Glutamatergic neuron (in vitro differentiated cells): ENCODE results near the gene ANKRD28. TPM values are rescaled to one million over a fixed set of nuclear protein-coding genes. Genes with fewer than 3 reads are reported as not detected.

Source experiments
- DNase-seq: peaks from one replicate; pipeline ENCODE4 v3.0.0; 2022
- H3K27ac Mint-ChIP-seq: one replicate; pipeline ENCODE4 v1.8.0; 2020; ENCODE audit warnings: mild to moderate bottlenecking, mixed read lengths, inconsistent platforms; ENCODE audit not compliant: unreplicated experiment
- H3K27me3 Mint-ChIP-seq: one replicate; pipeline ENCODE4 v1.8.0; 2020; ENCODE audit warnings: mild to moderate bottlenecking, moderate library complexity, mixed read lengths, inconsistent platforms; ENCODE audit not compliant: unreplicated experiment
- H3K36me3 Mint-ChIP-seq: one replicate; pipeline ENCODE4 v1.8.0; 2020; ENCODE audit warnings: mild to moderate bottlenecking, mixed read lengths, inconsistent platforms; ENCODE audit not compliant: unreplicated experiment
- H3K4me1 Mint-ChIP-seq: one replicate; pipeline ENCODE4 v1.8.0; 2020; ENCODE audit warnings: mild to moderate bottlenecking, low read depth, mixed read lengths, inconsistent platforms; ENCODE audit not compliant: unreplicated experiment
- H3K4me3 Mint-ChIP-seq: one replicate; pipeline ENCODE4 v1.8.0; 2020; ENCODE audit warnings: mild to moderate bottlenecking, mixed read lengths, inconsistent platforms; ENCODE audit not compliant: unreplicated experiment
- H3K9me3 Mint-ChIP-seq: one replicate; pipeline ENCODE4 v1.8.0; 2020; ENCODE audit warnings: mild to moderate bottlenecking, moderate library complexity, mixed read lengths, inconsistent platforms; ENCODE audit not compliant: unreplicated experiment
- CTCF ChIP-seq: fragments of 200-600 bp; sonication (generic); IDR thresholded peaks from one replicate; pipeline ENCODE4 v1.5.0; 2021; ENCODE audit not compliant: partially characterized antibody, unreplicated experiment
- total RNA-seq: library from RNA; stranded (reverse); fragmentation: NEBNext Ultra II Directional; extraction: Animal tissue kit (Norgen Biotek cat#: 25700); gene quantifications from one replicate; pipeline ENCODE4 v1.2.1, GENCODE V29; 2021; ENCODE audit not compliant: unreplicated experiment

ANKRD28 gene
- total RNA-seq, 1 donor from 2014 or later, result 84.3 TPM

GRCh38 chr3:15728766-15729165 lies 69.0 kb downstream of the ANKRD28 start:
- Mint-ChIP-seq H3K9me3 (no peaks in the 10 kb centered on the region), H3K4me1 (peaks cover 5% of the 10 kb centered on the region), H3K27me3 (no peaks in the 10 kb centered on the region), H3K4me3 (no peak overlapping the region), H3K36me3 (no peaks in the 10 kb centered on the region), H3K27ac (no peak overlapping the region)
- DNase-seq, result no peak
- TF ChIP-seq CTCF, result no peak

GRCh38 chr3:15726881-15727280 lies 70.9 kb downstream of the ANKRD28 start:
- H3K4me3 Mint-ChIP-seq, result no peak overlapping the region
- H3K9me3 Mint-ChIP-seq, result no peaks in the 10 kb centered on the region
- no peaks in the 10 kb centered on the region for H3K36me3 Mint-ChIP-seq
- H3K27ac Mint-ChIP-seq, result no peak overlapping the region
- no peak for DNase-seq
- TF ChIP-seq CTCF, result no peak
- H3K27me3 Mint-ChIP-seq, result no peaks in the 10 kb centered on the region
- H3K4me1 Mint-ChIP-seq, result no peaks in the 10 kb centered on the region

- Mint-ChIP-seq H3K9me3 (no peaks in the 10 kb centered on the region), H3K27ac (no peak overlapping the region), H3K36me3 (no peaks in the 10 kb centered on the region), H3K4me3 (no peak overlapping the region), H3K27me3 (no peaks in the 10 kb centered on the region), H3K4me1 (no peaks in the 10 kb centered on the region)
- no peak for TF ChIP-seq CTCF
- DNase-seq, result no peak
Measured at GRCh38 chr3:15726043-15726442, 71.7 kb downstream of the ANKRD28 start.

GRCh38 chr3:15724446-15724845 lies 73.3 kb downstream of the ANKRD28 start:
- no peaks in the 10 kb centered on the region for H3K36me3 Mint-ChIP-seq

GRCh38 chr3:15723624-15723884 lies 74.2 kb downstream of the ANKRD28 start:
- Mint-ChIP-seq H3K36me3 (no peaks in the 10 kb centered on the region), H3K27me3 (no peaks in the 10 kb centered on the region), H3K4me1 (no peaks in the 10 kb centered on the region), H3K4me3 (no peak overlapping the region), H3K27ac (no peak overlapping the region), H3K9me3 (no peaks in the 10 kb centered on the region)
- DNase-seq, result no peak
- TF ChIP-seq CTCF, result no peak

More at GRCh38 chr3:15724446-15724845, 73.3 kb downstream of the ANKRD28 start:
- no peak overlapping the region for H3K4me3 Mint-ChIP-seq
- H3K27me3 Mint-ChIP-seq, result no peaks in the 10 kb centered on the region
- DNase-seq, result no peak
- H3K9me3 Mint-ChIP-seq, result no peaks in the 10 kb centered on the region
- TF ChIP-seq CTCF, result no peak
- no peak overlapping the region for H3K27ac Mint-ChIP-seq
- no peaks in the 10 kb centered on the region for H3K4me1 Mint-ChIP-seq
